Neural cell (in vitro differentiated cells): ENCODE measurements around the gene PCLO. TPM values are rescaled to one million over a fixed set of nuclear protein-coding genes. Genes with fewer than 3 reads are reported as not detected.

Experiments used
- H2AFZ ChIP-seq: fragments of 200-600, 300-800 bp; sonication (generic), shearing (Covaris generic); 2 replicates; pipeline ENCODE4 v1.6.0; 2014; ENCODE audit warnings: low read depth, mild to moderate bottlenecking, antibody characterized with exemption, low read length, moderate library complexity
- H3F3A ChIP-seq: fragments of 200-600 bp; shearing (Covaris generic); 2 replicates; pipeline ENCODE4 v1.6.1; 2016; ENCODE audit warnings: mild to moderate bottlenecking, moderate library complexity, mixed read lengths, antibody characterized with exemption, low read length; ENCODE audit not compliant: insufficient read depth, poor library complexity, severe bottlenecking
- H3K27ac ChIP-seq: fragments of 200-600, 300-800 bp; sonication (generic), shearing (Covaris generic); 2 replicates; pipeline ENCODE4 v1.5.1; 2014; ENCODE audit warnings: mild to moderate bottlenecking, low read length, moderate library complexity
- H3K27me3 ChIP-seq: fragments of 300-800, 200-600 bp; sonication (generic), shearing (Covaris generic); 2 replicates; pipeline ENCODE4 v1.6.0; 2014; ENCODE audit warnings: mild to moderate bottlenecking, low read depth, low read length, moderate library complexity; ENCODE audit not compliant: insufficient read depth
- H3K36me3 ChIP-seq: fragments of 300-800, 200-600 bp; sonication (generic), shearing (Covaris generic); 2 replicates; pipeline ENCODE4 v1.5.1; 2014; ENCODE audit warnings: mild to moderate bottlenecking, antibody characterized with exemption, low read length, moderate library complexity; ENCODE audit not compliant: insufficient read depth
- H3K4me2 ChIP-seq: fragments of 300-800, 200-600 bp; sonication (generic), shearing (Covaris generic); 2 replicates; pipeline ENCODE4 v1.6.0; 2014; ENCODE audit warnings: mild to moderate bottlenecking, low read length
- H3K4me3 ChIP-seq: fragments of 300-800, 200-600 bp; sonication (generic), shearing (Covaris generic); 2 replicates; pipeline ENCODE4 v1.5.1; 2014; ENCODE audit warnings: mild to moderate bottlenecking, low read length, moderate library complexity
- H3K79me2 ChIP-seq: fragments of 200-600 bp; shearing (Covaris generic); replicated peaks from 2 replicates; pipeline ENCODE4 v1.6.0; 2014; ENCODE audit warnings: mild to moderate bottlenecking, low read length, moderate library complexity; ENCODE audit not compliant: insufficient read depth
- H3K9ac ChIP-seq: fragments of 300-800, 200-600 bp; sonication (generic), shearing (Covaris generic); 2 replicates; pipeline ENCODE4 v1.6.1; 2016; ENCODE audit warnings: mild to moderate bottlenecking, low read length, mixed read lengths
- H3K9me2 ChIP-seq: fragments of 200-600 bp; shearing (Covaris generic); 2 replicates; pipeline ENCODE4 v1.6.1; 2016; ENCODE audit warnings: mild to moderate bottlenecking, low read length, mixed read lengths; ENCODE audit not compliant: insufficient read depth
- H3K9me3 ChIP-seq: fragments of 200-600, 300-800 bp; sonication (generic), shearing (Covaris generic); 2 replicates; pipeline ENCODE4 v1.6.1; 2016; ENCODE audit warnings: mild to moderate bottlenecking, mixed run types, low read length, moderate library complexity, mixed read lengths
- H4K20me1 ChIP-seq: fragments of 200-600 bp; shearing (Covaris generic); 2 replicates; pipeline ENCODE4 v1.6.1; 2016; ENCODE audit warnings: mild to moderate bottlenecking, mixed run types; ENCODE audit not compliant: insufficient read depth
- CTCF ChIP-seq: fragments of 450-650 bp; IDR thresholded peaks from 2 replicates; pipeline ENCODE4 v1.5.1; 2014; ENCODE audit warnings: antibody characterized with exemption, mild to moderate bottlenecking, moderate library complexity; ENCODE audit not compliant: poor library complexity, severe bottlenecking
- EP300 ChIP-seq: fragments of 450-650 bp; conservative IDR thresholded peaks from 2 replicates; pipeline ENCODE4 v1.6.1; 2014; ENCODE audit warnings: antibody characterized with exemption, mild to moderate bottlenecking, moderate library complexity; ENCODE audit not compliant: poor library complexity, severe bottlenecking
- EZH2 ChIP-seq: fragments of 200-600, 300-800 bp; shearing (Covaris generic), sonication (generic); IDR thresholded peaks from 2 replicates; pipeline ENCODE4 v1.6.1; 2014; ENCODE audit warnings: antibody characterized with exemption, low read length, borderline replicate concordance, mild to moderate bottlenecking; ENCODE audit not compliant: insufficient read depth, poor library complexity, severe bottlenecking
- MXI1 ChIP-seq: fragments of 450-650 bp; conservative IDR thresholded peaks from 2 replicates; pipeline ENCODE4 v1.6.1; 2014; ENCODE audit warnings: antibody characterized with exemption, mild to moderate bottlenecking; ENCODE audit not compliant: poor library complexity, severe bottlenecking
- POLR2AphosphoS5 ChIP-seq: IDR thresholded peaks from 2 replicates; pipeline ENCODE4 v1.6.1; 2012
- RAD21 ChIP-seq: fragments of 450-650 bp; conservative IDR thresholded peaks from 2 replicates; pipeline ENCODE4 v1.6.1; 2014; ENCODE audit warnings: antibody characterized with exemption, mild to moderate bottlenecking, moderate library complexity
- REST ChIP-seq: IDR thresholded peaks from 2 replicates; pipeline ENCODE4 v1.6.1; 2012; ENCODE audit warnings: borderline replicate concordance
- SMC3 ChIP-seq: fragments of 450-650 bp; conservative IDR thresholded peaks from 2 replicates; pipeline ENCODE4 v1.6.1; 2014; ENCODE audit warnings: antibody characterized with exemption, mild to moderate bottlenecking, moderate library complexity; ENCODE audit not compliant: poor library complexity
- TAF1 ChIP-seq: IDR thresholded peaks from 2 replicates; pipeline ENCODE4 v1.6.1; 2012; ENCODE audit warnings: low read depth
- polyA plus RNA-seq: library from polyadenylated mRNA; depleted of rRNA; stranded (reverse); fragments of >200 nt; gene quantifications from 2 replicates; pipeline ENCODE4 v1.2.3, GENCODE V29; 2014

Gene PCLO
- polyA plus RNA-seq, 1 donor from 2014 or later, result 25.5 TPM

GRCh38 chr7:83038787-83039186 is 123.9 kb downstream of the PCLO start:
- Histone ChIP-seq H3K4me3 (no peak overlapping the region), H4K20me1 (no peaks in the 10 kb centered on the region)

DNA sequence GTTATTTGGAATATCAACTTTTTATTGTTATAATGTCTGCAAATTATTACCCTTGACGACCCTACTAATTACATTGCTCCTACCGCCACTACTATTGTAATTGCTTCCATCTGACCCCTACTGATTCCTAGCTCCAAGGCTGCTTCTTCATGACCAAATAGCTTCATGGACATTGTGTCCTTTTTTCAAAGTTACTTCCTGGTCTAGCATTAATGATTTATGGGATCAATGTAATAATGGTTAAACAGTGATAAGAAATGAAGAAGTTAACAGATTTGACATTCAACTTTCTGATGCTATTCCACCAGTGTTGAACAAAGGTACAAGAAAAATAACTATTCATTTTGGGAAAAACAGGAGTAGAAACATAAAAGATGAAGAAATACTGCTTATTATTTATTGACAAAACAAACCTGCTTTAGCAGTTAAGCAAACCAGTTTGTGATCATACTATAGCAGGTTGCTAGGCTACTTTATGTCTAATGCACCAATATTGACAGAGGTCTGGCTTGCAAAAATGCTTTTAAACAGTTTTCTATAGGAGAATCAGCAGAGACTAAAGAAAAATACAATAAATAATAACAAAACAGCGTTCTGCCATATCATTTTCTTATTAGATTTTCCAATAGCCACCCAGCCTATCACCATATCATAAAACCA is 125.8 kb downstream of the PCLO start:
- H3K9ac ChIP-seq, result no peak overlapping the region
- H4K20me1 ChIP-seq, result no peaks in the 10 kb centered on the region
- no peaks in the 10 kb centered on the region for H3K9me3 ChIP-seq
- TF ChIP-seq EZH2 (no peak), SMC3 (no peak), TAF1 (no peak), POLR2AphosphoS5 (no peak), RAD21 (no peak), MXI1 (no peak)
- H3K36me3 ChIP-seq, result no peaks in the 10 kb centered on the region
- no peak overlapping the region for H3K4me2 ChIP-seq
- no peaks in the 10 kb centered on the region for H3F3A ChIP-seq
- no peaks in the 10 kb centered on the region for H3K9me2 ChIP-seq
- H3K27me3 ChIP-seq, result no peaks in the 10 kb centered on the region
- H2AFZ ChIP-seq, result no peak overlapping the region
- no peak overlapping the region for H3K27ac ChIP-seq
- no peak overlapping the region for H3K4me3 ChIP-seq
- H3K79me2 ChIP-seq, result no peaks in the 10 kb centered on the region

More at GRCh38 chr7:83038787-83039186, 123.9 kb downstream of the PCLO start:
- Histone ChIP-seq H3K9me3 (no peaks in the 10 kb centered on the region), H3K27ac (no peak overlapping the region), H3K79me2 (no peaks in the 10 kb centered on the region), H3K36me3 (no peaks in the 10 kb centered on the region), H2AFZ (no peak overlapping the region), H3K27me3 (no peaks in the 10 kb centered on the region), H3F3A (no peaks in the 10 kb centered on the region), H3K9me2 (no peaks in the 10 kb centered on the region), H3K4me2 (no peak overlapping the region), H3K9ac (no peak overlapping the region)
- TF ChIP-seq CTCF (no peak), POLR2AphosphoS5 (no peak), TAF1 (no peak), MXI1 (no peak), RAD21 (no peak), SMC3 (no peak), EP300 (no peak), REST (no peak), EZH2 (no peak)
